ENCODE data around the gene XCR1.
A peak's percentile ranks its signal among the peaks of the same experiment; 100 is the strongest.
"Not testable (repeated sequence)": the region's sequence is repeated elsewhere in the genome, so short reads cannot be mapped to it uniquely, and the experiment has no call there.

The XCR1 gene

GRCh38 chr3:46027021-46027705, at the start of gene XCR1:
Gene XCR1, minus strand, starts transcription at chr3:46027483. Its CDS starts 5,536 bp downstream, at chr3:46021947.
- intact Hi-C loops (cut with DNase I) = no loop called here
- no peak for DNase-seq

GRCh38 chr3:46076606-46077005, 49.3 kb upstream of the XCR1 start:
- no peak for DNase-seq
- intact Hi-C loops (cut with DNase I) = loop anchor here (1.0 to 5.0 kb wide), 2 partner anchors 137 to 314 kb away; no protein-coding TSS in a partner anchor

- intact Hi-C loops (cut with DNase I) = loop anchor here (5.0 kb wide), 1 partner anchor 314 kb away; no protein-coding TSS in a partner anchor
- DNase-seq = no peak
Observed at GRCh38 chr3:46075816-46076215, 48.5 kb upstream of the XCR1 start.

GRCh38 chr3:46071222-46071858, 44.1 kb upstream of the XCR1 start:
- intact Hi-C loops (cut with DNase I) = no loop called here
- DNase-seq = no peak

GRCh38 chr3:46070595-46071093, 43.4 kb upstream of the XCR1 start:
- intact Hi-C loops (cut with DNase I) = no loop called here
- DNase-seq = no peak

GRCh38 chr3:46068501-46068900, 41.2 kb upstream of the XCR1 start:
- intact Hi-C loops (cut with DNase I) = no loop called here

GRCh38 chr3:46067401-46067800, 40.1 kb upstream of the XCR1 start:
- intact Hi-C loops (cut with DNase I) = no loop called here
- DNase-seq = peak in 1 of 42 donors; percentile 13

More at GRCh38 chr3:46068501-46068900, 41.2 kb upstream of the XCR1 start:
- DNase-seq = peak in 1 of 42 donors; percentile 5

GRCh38 chr3:46065750-46066256, 38.5 kb upstream of the XCR1 start:
- intact Hi-C loops (cut with DNase I) = no loop called here
- no peak for DNase-seq

GRCh38 chr3:46065294-46065705, 38.0 kb upstream of the XCR1 start:
- intact Hi-C loops (cut with DNase I) = no loop called here
- DNase-seq = no peak

- no peak for DNase-seq
- intact Hi-C loops (cut with DNase I) = no loop called here
Observed at GRCh38 chr3:46062679-46063078, 35.4 kb upstream of the XCR1 start.

GRCh38 chr3:46061887-46062286, 34.6 kb upstream of the XCR1 start:
- intact Hi-C loops (cut with DNase I) = no loop called here
- DNase-seq = no peak

GRCh38 chr3:46061108-46061720, 33.9 kb upstream of the XCR1 start:
- intact Hi-C loops (cut with DNase I) = no loop called here
- DNase-seq = no peak

GRCh38 chr3:46060551-46060950, 33.3 kb upstream of the XCR1 start:
- intact Hi-C loops (cut with DNase I) = no loop called here
- DNase-seq = no peak

GRCh38 chr3:46059432-46059831, 32.1 kb upstream of the XCR1 start:
- intact Hi-C loops (cut with DNase I) = no loop called here
- DNase-seq = no peak

GRCh38 chr3:46058981-46059380, 31.7 kb upstream of the XCR1 start:
- intact Hi-C loops (cut with DNase I) = no loop called here
- DNase-seq = no peak

- no peak for DNase-seq
- intact Hi-C loops (cut with DNase I) = no loop called here
Observed at GRCh38 chr3:46057716-46058115, 30.4 kb upstream of the XCR1 start.

GRCh38 chr3:46056686-46057085, 29.4 kb upstream of the XCR1 start:
- intact Hi-C loops (cut with DNase I) = no loop called here
- DNase-seq = no peak

- DNase-seq = peak in 6 of 42 donors; percentile 7 to 26 (median 16)
- intact Hi-C loops (cut with DNase I) = not testable (repeated sequence)
Observed at GRCh38 chr3:46053761-46054515, 26.7 kb upstream of the XCR1 start.

GRCh38 chr3:46053265-46053664, 26.0 kb upstream of the XCR1 start:
- intact Hi-C loops (cut with DNase I); DNase-seq: not testable (repeated sequence)

All from head of caudate nucleus (tissue), 42 donors.